Gastrocnemius medialis (tissue), 4 donors: ENCODE results near the gene VPS9D1. TPM values are rescaled to one million over a fixed set of nuclear protein-coding genes. Genes with fewer than 3 reads are reported as not detected.

Source experiments
- ATAC-seq, 2 donors: fragments of 150-250 bp; one replicate each; pipeline ENCODE4 v1.9.1; 2016
- DNase-seq, 2 donors: peaks; one replicate each; pipeline ENCODE4 v3.0.0-alpha.2; 2019
- H3K27ac ChIP-seq, 4 donors: fragments of 200-600 bp; sonication (generic); 1 replicate in 1 of 4; 2 replicates in 3 of 4; pipeline ENCODE4 v1.5.1; 2016 to 2018; ENCODE audit warnings: mild to moderate bottlenecking in 2 of 4, moderate library complexity in 1 of 4
- H3K27me3 ChIP-seq, 3 donors: fragments of 200-600 bp; sonication (generic) in 2 of 3; 1 replicate in 1 of 3; 2 replicates in 2 of 3; pipeline versions ENCODE4 v1.5.1 to v1.6.0; 2016 to 2019; ENCODE audit warnings: mild to moderate bottlenecking in 1 of 3, moderate library complexity in 1 of 3
- H3K36me3 ChIP-seq, 2 donors: fragments of 200-600 bp; sonication (generic) in 1 of 2; one replicate each; pipeline ENCODE4 v1.5.1; 2017 to 2018
- H3K4me1 ChIP-seq, 2 donors: fragments of 200-600 bp; sonication (generic) in 1 of 2; one replicate each; pipeline ENCODE4 v1.5.1; 2016 to 2017; ENCODE audit warnings: mild to moderate bottlenecking in 2 of 2
- H3K4me3 ChIP-seq, 4 donors: fragments of 200-600 bp; sonication (generic) in 3 of 4; 1 replicate in 1 of 4; 2 replicates in 3 of 4; pipeline ENCODE4 v1.5.1; 2016 to 2019; ENCODE audit warnings: mild to moderate bottlenecking in 2 of 4
- H3K9me3 ChIP-seq, 3 donors: fragments of 200-600 bp; sonication (generic) in 2 of 3; 1 replicate in 1 of 3; 2 replicates in 2 of 3; pipeline ENCODE4 v1.5.1; 2016 to 2019
- POLR2A ChIP-seq, 2 donors: fragments of 450-650 bp; IDR thresholded peaks; one replicate each; pipeline ENCODE4 v1.6.1; 2017; ENCODE audit warnings: antibody characterized with exemption in 2 of 2, mild to moderate bottlenecking in 2 of 2, moderate library complexity in 2 of 2
- in situ Hi-C, 4 donors: fragments of 200-750 bp; cut with MboI; loops; one replicate each; pipeline versions ENCODE4 v1.15.0 to v1.8.0; 2017; ENCODE audit warnings: low sequenced_read_pairs in 4 of 4
- intact Hi-C: fragments of 100-400 bp; cut with DNase I; formaldehyde crosslinking; loops from one replicate; pipeline ENCODE4 v1.15.1; 2023; ENCODE audit warnings: low total_unique reads
- total RNA-seq, 4 donors: library from RNA; depleted of rRNA; stranded (reverse); fragments of >200 nt; gene quantifications; one replicate each; pipeline versions ENCODE4 v1.1.0 to v1.2.3, GENCODE V29; 2016
- TF ChIP-seq, protein P1 (sequence below), 5 experiments: fragments of 450-650 bp in 3 of 5; fragments of 200-600 bp in 2 of 5; sonication (generic) in 2 of 5; IDR thresholded peaks in 4 of 5; conservative IDR thresholded peaks in 1 of 5; 1 replicate in 4 of 5; 2 replicates in 1 of 5; pipeline ENCODE4 v1.5.1; 2016 to 2019; ENCODE audit warnings: antibody characterized with exemption in 5 of 5, mild to moderate bottlenecking in 3 of 5, moderate library complexity in 3 of 5

VPS9D1 gene
- total RNA-seq, 4 donors from 2014 or later, result 2.3 to 9.4 (median 3.4) TPM

DNA sequence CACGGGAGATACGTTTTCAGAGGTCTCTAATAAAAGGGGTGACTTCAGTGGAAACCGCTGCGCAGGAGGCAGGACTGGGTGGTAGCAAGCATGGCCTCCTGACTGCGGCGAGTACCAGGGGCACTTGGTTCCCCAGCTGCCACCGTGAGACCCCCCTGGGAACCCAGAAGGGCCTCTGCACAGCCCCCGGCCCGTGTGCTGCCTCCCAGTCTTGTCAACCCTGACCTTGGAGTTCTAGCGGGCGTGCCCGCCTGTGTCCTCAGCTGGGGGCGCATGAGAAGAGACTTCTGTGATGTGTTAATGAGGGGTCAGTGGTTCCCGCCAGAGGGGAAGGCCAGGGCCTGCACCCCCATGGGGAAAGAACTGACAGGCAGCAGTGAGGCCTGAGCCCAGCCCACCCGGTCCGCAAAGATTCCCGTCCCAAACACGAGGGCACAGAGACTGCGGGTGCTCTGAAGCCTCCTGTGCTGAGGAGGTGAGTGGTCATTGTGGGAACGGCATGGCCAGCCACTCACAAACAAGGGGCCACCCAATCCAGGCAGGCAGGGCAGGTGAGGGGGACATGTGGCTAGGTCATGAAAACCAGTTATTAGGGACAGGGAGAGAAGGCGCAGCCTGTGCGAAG, 10.0 kb upstream of the VPS9D1 start:
- peaks cover 0 to 88% of the 10 kb centered on the region in 2 donors for H3K36me3 ChIP-seq
- no peak for TF ChIP-seq POLR2A (IDR thresholded peaks at IDR 0.05)
- TF ChIP-seq, protein P1, sequence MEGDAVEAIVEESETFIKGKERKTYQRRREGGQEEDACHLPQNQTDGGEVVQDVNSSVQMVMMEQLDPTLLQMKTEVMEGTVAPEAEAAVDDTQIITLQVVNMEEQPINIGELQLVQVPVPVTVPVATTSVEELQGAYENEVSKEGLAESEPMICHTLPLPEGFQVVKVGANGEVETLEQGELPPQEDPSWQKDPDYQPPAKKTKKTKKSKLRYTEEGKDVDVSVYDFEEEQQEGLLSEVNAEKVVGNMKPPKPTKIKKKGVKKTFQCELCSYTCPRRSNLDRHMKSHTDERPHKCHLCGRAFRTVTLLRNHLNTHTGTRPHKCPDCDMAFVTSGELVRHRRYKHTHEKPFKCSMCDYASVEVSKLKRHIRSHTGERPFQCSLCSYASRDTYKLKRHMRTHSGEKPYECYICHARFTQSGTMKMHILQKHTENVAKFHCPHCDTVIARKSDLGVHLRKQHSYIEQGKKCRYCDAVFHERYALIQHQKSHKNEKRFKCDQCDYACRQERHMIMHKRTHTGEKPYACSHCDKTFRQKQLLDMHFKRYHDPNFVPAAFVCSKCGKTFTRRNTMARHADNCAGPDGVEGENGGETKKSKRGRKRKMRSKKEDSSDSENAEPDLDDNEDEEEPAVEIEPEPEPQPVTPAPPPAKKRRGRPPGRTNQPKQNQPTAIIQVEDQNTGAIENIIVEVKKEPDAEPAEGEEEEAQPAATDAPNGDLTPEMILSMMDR (IDR thresholded peaks at IDR 0.05 in 4 of 5, conservative IDR thresholded peaks at IDR 0.05 in 1 of 5), result no peak
- H3K4me3 ChIP-seq, result no peak overlapping the region
- no peaks in the 10 kb centered on the region for H3K9me3 ChIP-seq
- intact Hi-C loops, result no loop called here
- ATAC-seq (no peak), DNase-seq (no peak)
- H3K27ac ChIP-seq, result no peak overlapping the region
- H3K4me1 ChIP-seq, result no peaks in the 10 kb centered on the region
- H3K27me3 ChIP-seq, result no peaks in the 10 kb centered on the region
- in situ Hi-C loops, result no loop called here

GRCh38 chr16:89729863-89730593, 9.3 kb upstream of the VPS9D1 start:
- H3K36me3 ChIP-seq, result peaks cover 0 to 84% of the 10 kb centered on the region in 2 donors
- no peak for ATAC-seq
- H3K9me3 ChIP-seq, result no peaks in the 10 kb centered on the region
- H3K4me1 ChIP-seq, result no peaks in the 10 kb centered on the region
- in situ Hi-C loops, result no loop called here
- H3K4me3 ChIP-seq, result no peak overlapping the region
- DNase-seq, result no peak
- TF ChIP-seq, protein P1 (IDR thresholded peaks at IDR 0.05 in 4 of 5, conservative IDR thresholded peaks at IDR 0.05 in 1 of 5), result no peak
- TF ChIP-seq POLR2A (IDR thresholded peaks at IDR 0.05), result no peak
- intact Hi-C loops, result no loop called here
- no peaks in the 10 kb centered on the region for H3K27me3 ChIP-seq
- no peak overlapping the region for H3K27ac ChIP-seq

DNA sequence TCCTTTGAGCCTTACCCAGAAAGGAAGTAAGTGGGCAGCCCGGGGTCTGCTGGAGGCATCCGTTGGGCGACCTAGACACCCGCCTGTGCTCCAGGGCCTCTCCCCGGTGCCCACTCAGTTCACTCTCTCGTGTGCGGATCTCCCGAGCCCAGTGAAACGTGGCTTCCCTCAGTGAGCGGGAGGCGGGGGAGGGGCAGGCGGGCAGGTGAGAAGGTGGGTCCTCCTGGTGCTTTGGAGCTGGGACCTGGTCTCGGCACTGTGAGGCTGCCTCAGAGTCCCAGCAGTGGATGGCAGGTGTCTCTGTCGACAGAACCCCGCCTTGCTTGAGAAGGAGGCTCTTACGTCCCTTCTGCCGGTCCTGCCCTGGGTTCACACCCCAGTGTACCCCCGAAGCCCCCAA, 8.6 kb upstream of the VPS9D1 start:
- Histone ChIP-seq H3K4me1 (peaks cover 0 to 1% of the 10 kb centered on the region in 2 donors), H3K27ac (no peak overlapping the region), H3K36me3 (peaks cover 0 to 84% of the 10 kb centered on the region in 2 donors), H3K9me3 (no peaks in the 10 kb centered on the region), H3K4me3 (no peak overlapping the region), H3K27me3 (no peaks in the 10 kb centered on the region)
- in situ Hi-C loops, result no loop called here
- ATAC-seq (no peak), DNase-seq (no peak)
- TF ChIP-seq, protein P1 (IDR thresholded peaks at IDR 0.05 in 4 of 5, conservative IDR thresholded peaks at IDR 0.05 in 1 of 5), result no peak
- no peak for TF ChIP-seq POLR2A (IDR thresholded peaks at IDR 0.05)
- intact Hi-C loops, result no loop called here

DNA sequence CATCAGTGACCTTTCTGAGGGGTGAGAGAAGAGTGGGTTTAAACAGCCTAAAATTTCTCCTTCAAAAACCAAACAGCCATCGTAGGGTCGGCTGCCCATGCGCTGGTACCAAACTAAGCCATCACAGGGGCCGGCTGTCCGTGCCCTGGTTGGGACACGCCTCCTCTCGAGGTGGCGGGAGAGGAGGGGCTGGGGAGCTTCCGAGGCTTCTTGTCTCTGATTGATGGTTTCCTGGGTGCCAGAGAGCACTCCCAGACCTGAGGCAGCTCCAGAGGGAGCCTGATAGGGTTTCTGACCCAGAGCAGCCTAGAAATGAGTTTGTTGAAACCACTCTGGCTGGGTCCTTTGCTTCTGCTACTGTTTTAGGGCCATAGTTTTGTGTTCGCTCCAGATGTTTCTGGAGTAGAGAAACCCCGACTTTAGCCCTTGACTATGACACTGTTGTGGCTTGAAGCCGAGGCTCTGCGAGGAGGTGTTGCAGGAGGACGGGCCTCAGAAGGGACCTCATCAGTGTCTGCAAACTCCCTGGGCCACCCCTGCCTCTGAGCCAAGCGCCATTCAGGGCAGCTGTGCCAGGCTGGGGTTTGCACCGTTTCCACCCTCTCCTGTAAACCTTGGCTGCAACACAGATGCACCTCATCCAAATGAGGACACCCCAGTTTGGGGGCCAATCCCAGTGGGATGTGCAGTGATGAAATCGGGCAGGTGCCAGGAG, 6.9 kb upstream of the VPS9D1 start:
- H3K36me3 ChIP-seq, result peaks cover 0 to 86% of the 10 kb centered on the region in 2 donors
- TF ChIP-seq, protein P1 (IDR thresholded peaks at IDR 0.05 in 4 of 5, conservative IDR thresholded peaks at IDR 0.05 in 1 of 5), result no peak
- no peak for TF ChIP-seq POLR2A (IDR thresholded peaks at IDR 0.05)
- no peak for DNase-seq
- no peak for ATAC-seq
- no peak overlapping the region for H3K27ac ChIP-seq
- in situ Hi-C loops (no loop called here), intact Hi-C loops (no loop called here)
- H3K27me3 ChIP-seq, result no peaks in the 10 kb centered on the region
- H3K4me1 ChIP-seq, result peaks cover 17 to 19% of the 10 kb centered on the region in 2 donors
- H3K4me3 ChIP-seq, result no peak overlapping the region
- H3K9me3 ChIP-seq, result no peaks in the 10 kb centered on the region
